ENCODE measurements around the gene ST3GAL3.

GRCh38 chr1:43736819-43737218, 29.5 kb downstream of the ST3GAL3 start:
- TF ChIP-seq CTCF (optimal IDR thresholded peaks at IDR 0.05 in 1 of 3, IDR thresholded peaks at IDR 0.05 in 1 of 3, conservative IDR thresholded peaks at IDR 0.05 in 1 of 3; ENCODE audit: extremely low read depth in 1 of 3, insufficient read depth in 2 of 3, low read length in 3 of 3) (no peak), EZH2 (IDR thresholded peaks at IDR 0.05; ENCODE audit: low read length) (no peak)

Data from keratinocyte (primary cell).